ENCODE measurements around the gene MEGF11.
"Not testable (repeated sequence)": the region's sequence is repeated elsewhere in the genome, so short reads cannot be mapped to it uniquely, and the experiment has no call there.

DNA sequence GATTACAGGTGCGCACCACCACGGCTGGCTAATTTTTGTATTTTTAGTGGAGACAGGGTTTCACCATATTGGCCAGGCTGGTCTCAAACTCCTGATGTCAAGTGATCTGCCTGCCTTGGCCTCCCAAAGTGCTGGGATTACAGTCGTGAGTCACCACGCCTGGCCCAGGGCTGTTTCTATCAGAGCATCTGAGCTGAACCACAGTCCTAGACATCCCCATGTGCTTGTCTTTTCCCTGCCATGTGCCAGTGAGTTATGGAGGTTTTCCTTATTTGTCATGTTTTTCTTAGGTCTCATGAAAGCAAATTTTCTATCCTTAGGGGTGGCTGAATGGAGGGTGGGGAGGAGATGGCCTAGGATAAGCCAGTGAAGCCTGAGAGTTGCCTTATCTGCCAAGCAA lies 250.4 kb downstream of the MEGF11 start:
- TF ChIP-seq, protein P1, sequence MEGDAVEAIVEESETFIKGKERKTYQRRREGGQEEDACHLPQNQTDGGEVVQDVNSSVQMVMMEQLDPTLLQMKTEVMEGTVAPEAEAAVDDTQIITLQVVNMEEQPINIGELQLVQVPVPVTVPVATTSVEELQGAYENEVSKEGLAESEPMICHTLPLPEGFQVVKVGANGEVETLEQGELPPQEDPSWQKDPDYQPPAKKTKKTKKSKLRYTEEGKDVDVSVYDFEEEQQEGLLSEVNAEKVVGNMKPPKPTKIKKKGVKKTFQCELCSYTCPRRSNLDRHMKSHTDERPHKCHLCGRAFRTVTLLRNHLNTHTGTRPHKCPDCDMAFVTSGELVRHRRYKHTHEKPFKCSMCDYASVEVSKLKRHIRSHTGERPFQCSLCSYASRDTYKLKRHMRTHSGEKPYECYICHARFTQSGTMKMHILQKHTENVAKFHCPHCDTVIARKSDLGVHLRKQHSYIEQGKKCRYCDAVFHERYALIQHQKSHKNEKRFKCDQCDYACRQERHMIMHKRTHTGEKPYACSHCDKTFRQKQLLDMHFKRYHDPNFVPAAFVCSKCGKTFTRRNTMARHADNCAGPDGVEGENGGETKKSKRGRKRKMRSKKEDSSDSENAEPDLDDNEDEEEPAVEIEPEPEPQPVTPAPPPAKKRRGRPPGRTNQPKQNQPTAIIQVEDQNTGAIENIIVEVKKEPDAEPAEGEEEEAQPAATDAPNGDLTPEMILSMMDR (IDR thresholded peaks at IDR 0.05): not testable (repeated sequence)
- not testable (repeated sequence) for TF ChIP-seq POLR2AphosphoS5 (IDR thresholded peaks at IDR 0.05; ENCODE audit: insufficient read depth in 1 of 2, low read depth in 1 of 2); POLR2A (IDR thresholded peaks at IDR 0.05)
